Fibroblast of lung (primary cell): Measurements from ENCODE around the gene RPS6KB1. TPM values are rescaled to one million over a fixed set of nuclear protein-coding genes. Genes with fewer than 3 reads are reported as not detected.

ENCODE experiments used
- DNase-seq, 2 donors: peaks; one replicate each; pipeline versions ENCODE4 v3.0.0 to v3.0.0-alpha.2; 2010; ENCODE audit warnings: low read depth in 2 of 2
- H2AFZ ChIP-seq: 2 replicates; pipeline ENCODE4 v1.5.1; 2012; ENCODE audit warnings: low read length, control low read depth, inconsistent platforms
- H3K27ac ChIP-seq: 2 replicates; pipeline ENCODE4 v1.5.1; 2011; ENCODE audit warnings: low read length, control low read depth; ENCODE audit not compliant: insufficient read depth
- H3K27me3 ChIP-seq: 2 replicates; pipeline ENCODE4 v1.5.1; 2011; ENCODE audit warnings: mild to moderate bottlenecking, low read length; ENCODE audit not compliant: control insufficient read depth, insufficient read depth
- H3K36me3 ChIP-seq: 2 replicates; pipeline ENCODE4 v1.5.1; 2011; ENCODE audit warnings: low read length; ENCODE audit not compliant: control insufficient read depth, insufficient read depth
- H3K4me1 ChIP-seq: 2 replicates; pipeline ENCODE4 v1.5.1; 2011; ENCODE audit warnings: low read length; ENCODE audit not compliant: control insufficient read depth, insufficient read depth; ENCODE audit errors: extremely low read depth
- H3K4me2 ChIP-seq: 2 replicates; pipeline ENCODE4 v1.5.1; 2011; ENCODE audit warnings: low read length, control low read depth; ENCODE audit not compliant: insufficient read depth; ENCODE audit errors: extremely low read depth
- H3K4me3 ChIP-seq, 4 experiments: fragments of 200-600 bp in 1 of 4; sonication (generic) in 1 of 4; replicated peaks in 1 of 4; 2 replicates each; pipeline ENCODE4 v1.5.1; 2011 to 2016; ENCODE audit warnings: low read length in 4 of 4, low read depth in 3 of 4, mild to moderate bottlenecking in 3 of 4, control low read depth in 2 of 4, inconsistent platforms in 1 of 4, mixed read lengths in 1 of 4; ENCODE audit not compliant: insufficient read depth in 1 of 4; ENCODE audit errors: control extremely low read depth in 1 of 4
- H3K79me2 ChIP-seq: 2 replicates; pipeline ENCODE4 v1.5.1; 2012; ENCODE audit warnings: mild to moderate bottlenecking, low read length, inconsistent platforms; ENCODE audit not compliant: control insufficient read depth, insufficient read depth
- H3K9ac ChIP-seq: 2 replicates; pipeline ENCODE4 v1.5.1; 2011; ENCODE audit warnings: mild to moderate bottlenecking, low read length, control low read depth; ENCODE audit not compliant: insufficient read depth
- H3K9me3 ChIP-seq: 2 replicates; pipeline ENCODE4 v1.5.1; 2012; ENCODE audit warnings: low read depth, low read length; ENCODE audit not compliant: control insufficient read depth, insufficient read depth
- H4K20me1 ChIP-seq: 2 replicates; pipeline ENCODE4 v1.5.1; 2011; ENCODE audit warnings: low read length; ENCODE audit not compliant: control insufficient read depth, insufficient read depth; ENCODE audit errors: extremely low read depth
- EZH2 ChIP-seq: IDR thresholded peaks from 2 replicates; pipeline ENCODE4 v1.5.1; 2012; ENCODE audit warnings: low read length, control low read depth, mild to moderate bottlenecking; ENCODE audit errors: missing control alignments
- polyA plus RNA-seq, 2 donors: library from polyadenylated mRNA; depleted of rRNA in 1 of 2; stranded (reverse) in 1 of 2; unstranded in 1 of 2; fragments of >200 nt; gene quantifications; 2 replicates each; pipeline ENCODE4 v1.2.1, GENCODE V29; 2011 to 2012; ENCODE audit warnings: missing spikeins in 1 of 2
- total RNA-seq: library from RNA; depleted of rRNA; stranded (reverse); fragments of >200 nt; gene quantifications from 2 replicates; pipeline ENCODE4 v1.2.1, GENCODE V29; 2014
- TF ChIP-seq, protein P1 (sequence below), 2 donors: IDR thresholded peaks in 1 of 2; conservative IDR thresholded peaks in 1 of 2; 1 replicate in 1 of 2; 2 replicates in 1 of 2; pipeline ENCODE4 v1.5.1; 2011 to 2012; ENCODE audit warnings: low read length in 2 of 2, control low read depth in 1 of 2, inconsistent platforms in 1 of 2, low read depth in 1 of 2, mild to moderate bottlenecking in 1 of 2

The RPS6KB1 gene
- total and polyA plus RNA-seq, 2 donors (not counting 1 experiment from before 2014, with no cell fraction given): 16.0 to 21.3 TPM

DNA sequence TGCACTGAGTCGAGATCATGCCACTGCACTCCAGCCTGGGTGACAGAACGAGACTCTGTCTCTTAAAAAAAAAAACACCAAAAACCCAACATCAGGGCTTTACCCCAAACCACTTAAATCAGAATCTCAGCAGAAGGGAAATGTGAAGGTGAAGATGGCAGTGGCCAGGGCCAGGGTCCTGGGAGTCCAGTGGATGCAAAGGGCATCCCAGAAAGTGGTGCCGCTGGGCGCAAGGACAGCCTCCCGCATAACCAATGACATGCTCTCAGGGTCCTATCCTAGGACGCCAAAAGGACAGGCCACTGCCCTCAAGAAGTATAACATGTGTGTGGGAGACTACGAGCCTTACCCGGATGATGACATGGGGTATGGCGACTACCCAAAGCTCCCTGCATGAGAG, 8.1 kb upstream of the RPS6KB1 start:
- Histone ChIP-seq H2AFZ (no peak overlapping the region), H3K4me1 (no peaks in the 10 kb centered on the region), H3K36me3 (peaks cover 3% of the 10 kb centered on the region), H3K27me3 (no peaks in the 10 kb centered on the region), H3K4me2 (no peak overlapping the region), H3K27ac (no peak overlapping the region), H3K9me3 (no peaks in the 10 kb centered on the region), H3K9ac (no peak overlapping the region), H4K20me1 (no peaks in the 10 kb centered on the region), H3K4me3 (no peak overlapping the region), H3K79me2 (no peaks in the 10 kb centered on the region)
- no peak for TF ChIP-seq EZH2
- TF ChIP-seq, protein P1, sequence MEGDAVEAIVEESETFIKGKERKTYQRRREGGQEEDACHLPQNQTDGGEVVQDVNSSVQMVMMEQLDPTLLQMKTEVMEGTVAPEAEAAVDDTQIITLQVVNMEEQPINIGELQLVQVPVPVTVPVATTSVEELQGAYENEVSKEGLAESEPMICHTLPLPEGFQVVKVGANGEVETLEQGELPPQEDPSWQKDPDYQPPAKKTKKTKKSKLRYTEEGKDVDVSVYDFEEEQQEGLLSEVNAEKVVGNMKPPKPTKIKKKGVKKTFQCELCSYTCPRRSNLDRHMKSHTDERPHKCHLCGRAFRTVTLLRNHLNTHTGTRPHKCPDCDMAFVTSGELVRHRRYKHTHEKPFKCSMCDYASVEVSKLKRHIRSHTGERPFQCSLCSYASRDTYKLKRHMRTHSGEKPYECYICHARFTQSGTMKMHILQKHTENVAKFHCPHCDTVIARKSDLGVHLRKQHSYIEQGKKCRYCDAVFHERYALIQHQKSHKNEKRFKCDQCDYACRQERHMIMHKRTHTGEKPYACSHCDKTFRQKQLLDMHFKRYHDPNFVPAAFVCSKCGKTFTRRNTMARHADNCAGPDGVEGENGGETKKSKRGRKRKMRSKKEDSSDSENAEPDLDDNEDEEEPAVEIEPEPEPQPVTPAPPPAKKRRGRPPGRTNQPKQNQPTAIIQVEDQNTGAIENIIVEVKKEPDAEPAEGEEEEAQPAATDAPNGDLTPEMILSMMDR (conservative IDR thresholded peaks at IDR 0.05 in 1 of 2, IDR thresholded peaks at IDR 0.05 in 1 of 2; ENCODE audit: low read depth in 1 of 2, low read length in 2 of 2): no peak
- no peak for DNase-seq

DNA sequence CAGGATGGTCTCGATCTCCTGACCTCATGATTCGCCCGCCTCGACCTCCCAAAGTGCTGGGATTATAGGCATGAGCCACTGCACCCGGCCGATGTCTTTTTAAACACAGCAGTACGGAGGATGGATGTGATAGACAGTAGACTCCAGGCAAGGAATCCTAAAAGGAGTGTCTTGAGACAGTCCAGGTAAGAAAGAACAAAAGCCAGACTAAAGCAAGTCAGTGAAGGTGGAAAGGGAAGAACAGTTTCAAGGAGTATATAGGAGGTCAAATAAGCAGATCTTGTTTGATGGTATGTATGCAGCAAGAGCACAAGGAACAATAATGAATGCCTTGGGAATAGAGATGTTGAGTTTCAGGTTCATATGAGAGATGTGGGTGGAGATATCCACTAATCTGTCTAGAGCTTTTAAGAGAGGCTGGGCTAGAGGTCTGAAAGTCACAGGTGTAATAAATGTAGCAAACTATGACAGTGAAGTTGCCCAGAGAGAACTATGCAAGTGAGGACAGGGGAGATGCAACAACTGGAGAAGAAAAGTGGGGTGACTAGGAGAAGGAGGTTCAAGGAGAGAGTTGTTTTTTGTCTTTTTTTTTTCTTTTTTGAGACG, 4.7 kb upstream of the RPS6KB1 start:
- H2AFZ ChIP-seq: no peak overlapping the region
- H3K27me3 ChIP-seq: no peaks in the 10 kb centered on the region
- H3K9me3 ChIP-seq: no peaks in the 10 kb centered on the region
- H4K20me1 ChIP-seq: no peaks in the 10 kb centered on the region
- H3K4me1 ChIP-seq: peaks cover 3% of the 10 kb centered on the region
- peaks cover 3% of the 10 kb centered on the region for H3K36me3 ChIP-seq
- DNase-seq: no peak
- H3K4me2 ChIP-seq: no peak overlapping the region
- H3K79me2 ChIP-seq: peaks cover 6% of the 10 kb centered on the region
- no peak overlapping the region for H3K27ac ChIP-seq
- TF ChIP-seq EZH2: no peak
- TF ChIP-seq, protein P1 (conservative IDR thresholded peaks at IDR 0.05 in 1 of 2, IDR thresholded peaks at IDR 0.05 in 1 of 2; ENCODE audit: low read depth in 1 of 2, low read length in 2 of 2): no peak
- H3K9ac ChIP-seq: no peak overlapping the region
- no peak overlapping the region for H3K4me3 ChIP-seq

DNA sequence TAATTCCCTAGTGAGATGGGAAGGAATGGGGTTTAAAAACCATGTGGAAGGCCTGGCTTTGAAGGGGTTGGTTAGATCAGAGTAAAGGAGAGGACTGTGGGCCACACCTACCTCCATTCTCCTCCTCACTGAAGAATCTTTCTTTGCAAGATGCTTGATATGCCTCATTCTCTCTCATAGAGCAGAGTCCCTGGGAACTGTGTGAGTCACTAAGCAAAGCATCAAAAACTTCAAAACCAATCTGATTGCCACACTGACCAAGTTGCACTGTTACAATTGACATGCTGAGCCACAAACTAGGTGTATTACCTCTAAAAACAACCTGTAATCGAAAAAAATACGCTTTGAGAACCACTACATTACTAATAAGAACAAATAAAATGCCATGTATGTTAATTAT, 2.2 kb upstream of the RPS6KB1 start:
- Histone ChIP-seq H3K4me3 (no peak overlapping the region), H3K4me2 (no peak overlapping the region), H3K4me1 (peaks cover 6% of the 10 kb centered on the region), H3K27me3 (no peaks in the 10 kb centered on the region), H4K20me1 (no peaks in the 10 kb centered on the region), H3K79me2 (peaks cover 24% of the 10 kb centered on the region), H3K9me3 (no peaks in the 10 kb centered on the region), H3K27ac (no peak overlapping the region), H3K36me3 (no peaks in the 10 kb centered on the region), H3K9ac (no peak overlapping the region), H2AFZ (no peak overlapping the region)
- peak in 1 of 2 donors; percentile 20 for DNase-seq
- TF ChIP-seq, protein P1 (conservative IDR thresholded peaks at IDR 0.05 in 1 of 2, IDR thresholded peaks at IDR 0.05 in 1 of 2; ENCODE audit: low read depth in 1 of 2, low read length in 2 of 2): no peak
- TF ChIP-seq EZH2: no peak
